HG03135 (cell line): ENCODE measurements around the gene ADARB1.

Experiments
- ATAC-seq: cut with Tn5 transposase; IDR thresholded peaks from one replicate; pipeline ENCODE4 v1.9.1; 2021; ENCODE audit warnings: mild to moderate bottlenecking, moderate library complexity; ENCODE audit not compliant: unreplicated experiment

ADARB1 gene

GRCh38 chr21:45037986-45038385 lies 36.4 kb upstream of the ADARB1 start:
- no peak for ATAC-seq

- no peak for ATAC-seq
Measured at GRCh38 chr21:45039317-45040156, 34.8 kb upstream of the ADARB1 start.

- ATAC-seq, result no peak
Measured at GRCh38 chr21:45040157-45040711, 34.1 kb upstream of the ADARB1 start.

GRCh38 chr21:45040739-45041138 lies 33.6 kb upstream of the ADARB1 start:
- no peak for ATAC-seq

- no peak for ATAC-seq
Measured at GRCh38 chr21:45041351-45041805, 33.0 kb upstream of the ADARB1 start.

GRCh38 chr21:45041984-45042663 lies 32.3 kb upstream of the ADARB1 start:
- ATAC-seq, result no peak

GRCh38 chr21:45042664-45043161 lies 31.7 kb upstream of the ADARB1 start:
- no peak for ATAC-seq

GRCh38 chr21:45043541-45044020 lies 30.8 kb upstream of the ADARB1 start:
- ATAC-seq, result no peak

- no peak for ATAC-seq
Measured at GRCh38 chr21:45045481-45045880, 28.9 kb upstream of the ADARB1 start.

GRCh38 chr21:45047257-45047656 lies 27.1 kb upstream of the ADARB1 start:
- no peak for ATAC-seq

- no peak for ATAC-seq
Measured at GRCh38 chr21:45048026-45048698, 26.2 kb upstream of the ADARB1 start.

- ATAC-seq, result no peak
Measured at GRCh38 chr21:45048968-45049367, 25.4 kb upstream of the ADARB1 start.

GRCh38 chr21:45049714-45050344 lies 24.6 kb upstream of the ADARB1 start:
- no peak for ATAC-seq

- no peak for ATAC-seq
Measured at GRCh38 chr21:45050345-45050796, 24.0 kb upstream of the ADARB1 start.

GRCh38 chr21:45050797-45051489 lies 23.4 kb upstream of the ADARB1 start:
- no peak for ATAC-seq

GRCh38 chr21:45051580-45052434 lies 22.6 kb upstream of the ADARB1 start:
- no peak for ATAC-seq

GRCh38 chr21:45052960-45053359 lies 21.4 kb upstream of the ADARB1 start:
- ATAC-seq, result no peak

GRCh38 chr21:45053561-45054226 lies 20.7 kb upstream of the ADARB1 start:
- no peak for ATAC-seq
